ENCODE data around the gene PIK3AP1. TPM values are rescaled to one million over a fixed set of nuclear protein-coding genes. Genes with fewer than 3 reads are reported as not detected.

Gene PIK3AP1
- total RNA-seq, 4 donors from 2014 or later, result 16.6 to 34.7 (median 29.7) TPM

DNA sequence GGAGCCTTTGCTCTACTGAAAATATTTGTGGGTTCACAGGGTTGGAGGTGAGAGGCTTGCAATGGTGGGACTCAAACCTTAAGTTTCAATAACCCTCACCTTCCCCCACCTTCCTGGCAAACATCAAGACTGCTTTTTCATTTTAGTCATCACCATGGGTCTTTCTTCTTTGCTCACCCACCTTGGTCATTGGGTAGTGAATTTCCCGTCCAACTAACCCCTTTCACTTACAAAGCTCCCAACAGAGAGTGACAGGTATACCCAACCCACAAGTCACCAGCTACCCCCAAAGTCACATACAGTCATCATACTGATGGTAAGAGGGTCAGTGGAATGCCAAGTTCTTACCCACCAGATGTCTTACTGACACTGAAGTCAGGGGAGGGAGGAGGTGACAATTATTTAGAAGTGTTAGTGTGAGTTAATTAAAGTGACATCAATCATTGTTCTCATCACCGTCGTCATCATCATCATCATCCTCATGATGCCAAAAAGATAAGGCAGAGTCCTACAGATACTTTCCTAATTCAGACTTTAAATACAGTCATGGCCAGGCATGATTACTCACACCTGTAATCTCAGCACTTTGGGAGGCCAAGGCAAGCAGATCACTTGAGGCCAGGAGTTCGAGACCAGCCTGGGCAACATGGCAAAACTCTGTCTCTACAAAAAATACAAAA is 49.0 kb downstream of the PIK3AP1 start:
- DNase-seq (ENCODE audit: low spot score) (no peak), ATAC-seq (ENCODE audit: low FRiP score) (no peak)
- TF ChIP-seq, protein P1, sequence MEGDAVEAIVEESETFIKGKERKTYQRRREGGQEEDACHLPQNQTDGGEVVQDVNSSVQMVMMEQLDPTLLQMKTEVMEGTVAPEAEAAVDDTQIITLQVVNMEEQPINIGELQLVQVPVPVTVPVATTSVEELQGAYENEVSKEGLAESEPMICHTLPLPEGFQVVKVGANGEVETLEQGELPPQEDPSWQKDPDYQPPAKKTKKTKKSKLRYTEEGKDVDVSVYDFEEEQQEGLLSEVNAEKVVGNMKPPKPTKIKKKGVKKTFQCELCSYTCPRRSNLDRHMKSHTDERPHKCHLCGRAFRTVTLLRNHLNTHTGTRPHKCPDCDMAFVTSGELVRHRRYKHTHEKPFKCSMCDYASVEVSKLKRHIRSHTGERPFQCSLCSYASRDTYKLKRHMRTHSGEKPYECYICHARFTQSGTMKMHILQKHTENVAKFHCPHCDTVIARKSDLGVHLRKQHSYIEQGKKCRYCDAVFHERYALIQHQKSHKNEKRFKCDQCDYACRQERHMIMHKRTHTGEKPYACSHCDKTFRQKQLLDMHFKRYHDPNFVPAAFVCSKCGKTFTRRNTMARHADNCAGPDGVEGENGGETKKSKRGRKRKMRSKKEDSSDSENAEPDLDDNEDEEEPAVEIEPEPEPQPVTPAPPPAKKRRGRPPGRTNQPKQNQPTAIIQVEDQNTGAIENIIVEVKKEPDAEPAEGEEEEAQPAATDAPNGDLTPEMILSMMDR (IDR thresholded peaks at IDR 0.05), result no peak

GRCh38 chr10:96670786-96671185 is 49.5 kb downstream of the PIK3AP1 start:
- no peak for ATAC-seq (ENCODE audit: low FRiP score)
- TF ChIP-seq, protein P1 (IDR thresholded peaks at IDR 0.05), result no peak
- no peak for DNase-seq (ENCODE audit: low spot score)

DNA sequence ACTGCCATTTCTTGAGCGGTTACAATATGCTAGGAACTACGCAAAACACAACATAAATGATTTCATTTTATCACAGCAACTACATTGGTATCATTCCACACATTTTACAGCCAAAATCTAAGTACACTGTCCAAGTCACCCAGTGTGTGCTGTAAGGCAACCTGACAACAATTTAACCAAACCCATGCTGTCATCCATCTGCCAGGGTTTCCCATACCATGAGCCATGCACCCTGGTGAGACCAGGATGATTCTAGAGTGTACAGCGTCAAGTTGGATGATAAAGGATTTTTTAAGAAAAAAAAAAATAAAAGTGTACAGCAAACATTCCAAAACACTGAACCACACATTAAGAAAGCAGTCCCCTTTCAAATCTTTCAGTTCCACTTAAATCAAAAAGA is 52.9 kb downstream of the PIK3AP1 start:
- DNase-seq (ENCODE audit: low spot score) (no peak), ATAC-seq (ENCODE audit: low FRiP score) (no peak)
- TF ChIP-seq, protein P1 (IDR thresholded peaks at IDR 0.05), result no peak

DNA sequence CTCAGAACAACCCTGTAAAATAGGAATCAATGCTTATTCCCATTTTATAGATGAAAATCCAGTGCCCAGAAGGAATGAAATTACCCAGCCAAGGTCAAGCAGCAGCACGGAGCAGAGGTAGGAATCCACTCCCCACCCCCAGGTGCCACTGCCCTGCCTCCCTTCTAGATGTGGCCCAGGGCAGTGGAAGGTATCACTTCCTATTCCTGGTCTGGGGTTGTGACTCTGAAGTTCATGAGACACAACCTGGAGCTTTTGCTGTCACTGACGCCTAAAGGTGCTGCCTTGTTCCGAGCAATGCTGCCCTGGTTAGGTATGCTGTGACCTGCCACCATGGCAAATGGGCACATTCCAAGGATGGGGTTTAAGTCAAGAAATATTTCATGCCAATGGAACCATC is 53.6 kb downstream of the PIK3AP1 start:
- DNase-seq (ENCODE audit: low spot score) (no peak), ATAC-seq (ENCODE audit: low FRiP score) (no peak)
- TF ChIP-seq, protein P1 (IDR thresholded peaks at IDR 0.05), result no peak

DNA sequence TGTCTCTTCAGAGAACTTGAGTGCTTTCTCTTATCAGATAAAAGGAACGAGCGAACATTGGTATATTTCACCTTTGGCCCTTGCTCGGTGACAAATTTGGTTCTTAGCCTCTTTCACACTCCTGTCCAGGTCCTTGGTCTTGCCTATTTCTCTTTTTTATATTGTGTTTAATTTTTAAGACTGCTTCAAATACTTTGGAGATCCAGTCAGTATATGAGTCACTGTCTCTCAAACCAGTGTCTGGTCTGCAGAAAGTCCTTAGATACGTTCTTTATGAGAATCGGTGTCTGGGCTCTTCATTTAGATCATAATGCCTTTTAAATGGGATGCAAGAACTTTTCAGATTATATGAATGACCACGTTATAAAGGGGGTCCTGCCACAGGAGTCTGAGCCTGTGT is 55.0 kb downstream of the PIK3AP1 start:
- TF ChIP-seq, protein P1 (IDR thresholded peaks at IDR 0.05), result no peak
- ATAC-seq (ENCODE audit: low FRiP score), result no peak
- DNase-seq (ENCODE audit: low spot score), result no peak

- ATAC-seq (ENCODE audit: low FRiP score) (no peak), DNase-seq (ENCODE audit: low spot score) (no peak)
- TF ChIP-seq, protein P1 (IDR thresholded peaks at IDR 0.05), result no peak
Measured at GRCh38 chr10:96664563-96664962, 55.8 kb downstream of the PIK3AP1 start.

DNA sequence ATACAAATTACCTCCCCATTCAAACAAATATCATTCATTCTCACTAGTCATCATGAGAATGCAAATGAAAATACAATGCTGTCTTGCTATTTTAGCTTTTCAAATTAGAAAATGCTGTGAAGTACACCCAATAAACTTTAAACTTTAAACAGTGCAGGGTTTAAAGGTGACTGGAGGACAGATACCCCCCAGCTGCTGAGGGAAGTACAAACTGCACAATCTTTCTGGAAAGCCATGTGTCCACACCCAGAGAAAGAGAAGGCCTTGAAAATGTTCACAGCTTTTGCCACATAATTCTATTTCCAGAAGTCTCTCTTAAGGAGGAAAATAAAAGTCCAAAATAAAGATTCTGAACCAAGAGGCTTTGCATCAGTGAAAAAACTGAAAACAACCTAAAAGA is 56.5 kb downstream of the PIK3AP1 start:
- TF ChIP-seq, protein P1 (IDR thresholded peaks at IDR 0.05), result no peak
- DNase-seq (ENCODE audit: low spot score), result no peak
- no peak for ATAC-seq (ENCODE audit: low FRiP score)
